ENCODE measurements around the gene CCDC73. TPM values are rescaled to one million over a fixed set of nuclear protein-coding genes. Genes with fewer than 3 reads are reported as not detected.
"Not testable (repeated sequence)": the region's sequence is repeated elsewhere in the genome, so short reads cannot be mapped to it uniquely, and the experiment has no call there.

CCDC73 gene
- total RNA-seq, 1 donor from 2014 or later, result not detected

DNA sequence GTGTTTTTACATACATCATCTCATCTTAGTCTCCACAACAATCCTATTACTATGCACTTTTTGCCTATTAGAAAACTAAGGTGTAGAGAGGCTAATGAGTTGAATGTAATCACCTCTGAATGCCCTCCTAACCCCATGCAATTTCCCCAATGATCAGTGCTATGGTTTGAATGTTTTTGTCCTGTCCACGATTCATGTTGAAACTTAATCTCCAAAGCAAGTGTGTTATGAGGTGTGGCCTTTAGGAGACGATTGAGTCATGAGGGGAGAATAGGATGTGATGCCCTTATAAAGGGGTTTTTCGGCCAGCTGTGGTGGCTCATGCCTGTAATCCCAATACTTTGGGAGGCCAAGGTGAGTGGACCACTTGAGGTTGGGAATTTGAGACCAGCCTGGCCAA, 2.0 kb upstream of the CCDC73 start:
- no peak for DNase-seq (ENCODE audit: low read depth in 2 of 2)

DNA sequence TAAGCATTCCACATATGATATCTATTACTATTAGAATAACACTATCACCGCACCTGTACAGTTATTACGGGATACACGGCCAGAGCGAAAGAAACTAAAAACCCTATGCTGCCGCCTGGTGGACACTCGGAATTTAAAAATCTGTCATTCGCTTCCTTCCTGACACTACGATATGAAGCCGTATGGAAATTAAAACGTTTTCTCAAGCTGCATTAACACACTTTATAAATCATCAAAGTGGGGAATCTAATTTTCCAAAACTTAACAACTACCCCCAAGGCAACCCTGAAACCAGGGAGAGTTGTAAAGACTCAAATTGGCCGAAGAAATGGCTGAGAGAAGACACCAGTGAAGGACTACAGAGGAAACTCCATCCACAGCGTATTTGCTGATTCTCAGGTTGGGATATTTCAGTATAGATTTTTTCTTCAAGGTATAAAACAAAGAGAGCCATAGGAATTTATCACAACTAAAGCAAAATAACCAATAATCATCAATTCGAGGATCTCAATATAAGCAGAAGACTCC, 1.4 kb downstream of the CCDC73 start:
- peak; percentile 16 to 41 for DNase-seq (ENCODE audit: low read depth in 2 of 2)

DNA sequence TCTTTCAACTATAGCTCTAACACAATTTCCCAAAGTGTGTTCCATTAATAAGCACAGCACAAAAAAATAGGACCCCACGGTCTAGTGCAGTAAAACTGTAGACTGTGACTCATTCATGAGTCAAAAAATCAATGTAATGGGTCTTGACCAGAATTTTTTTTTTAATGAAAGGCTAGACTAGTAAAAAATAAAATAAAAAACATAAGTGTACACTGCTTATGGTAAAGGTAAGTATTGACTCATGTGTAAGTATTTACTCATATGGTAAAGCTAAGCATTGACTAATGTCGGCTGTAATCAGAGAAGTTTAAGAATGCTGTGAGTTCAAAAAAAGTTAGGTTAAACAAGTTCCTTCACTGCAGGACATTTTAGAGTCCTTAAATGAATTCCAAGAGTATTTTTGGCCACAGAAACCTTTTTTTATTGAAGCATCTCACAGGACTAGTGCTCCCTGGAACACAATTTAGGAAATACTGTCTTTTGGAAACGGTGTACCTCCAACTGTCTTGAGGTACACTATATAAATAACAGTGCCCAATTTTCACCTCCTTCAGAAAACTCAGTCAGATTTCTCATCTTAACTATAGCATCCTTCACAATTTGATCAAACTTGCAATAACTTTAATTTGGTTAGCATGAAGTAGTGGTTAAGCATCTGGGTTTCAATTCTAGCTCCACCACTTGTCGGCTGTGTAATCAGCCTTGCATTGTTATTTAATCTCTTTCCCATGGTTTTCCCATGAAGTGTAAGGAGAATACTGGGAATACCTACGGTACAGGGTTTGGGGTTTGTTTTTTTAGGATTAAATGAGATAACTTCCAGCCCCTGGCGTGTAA, 2.1 kb downstream of the CCDC73 start:
- no peak for DNase-seq (ENCODE audit: low read depth in 2 of 2)

DNA sequence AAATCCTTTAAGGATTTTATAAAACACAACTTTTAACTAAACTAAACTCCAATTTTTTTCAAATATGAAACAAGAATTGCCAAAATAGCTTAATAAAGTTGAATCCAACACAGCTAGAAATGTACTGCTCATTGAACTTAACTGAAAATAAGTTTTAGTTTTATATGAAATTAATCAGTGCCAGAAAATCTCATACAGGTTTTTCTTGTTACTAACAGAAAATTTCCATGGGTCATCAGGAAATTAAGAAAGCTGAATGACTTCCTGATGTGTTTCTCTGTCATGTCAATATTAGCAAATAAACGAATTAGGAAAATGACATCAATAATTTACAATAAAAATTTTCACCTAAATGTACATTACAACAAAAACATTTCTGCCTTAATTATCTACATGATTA, 3.5 kb downstream of the CCDC73 start:
- DNase-seq (ENCODE audit: low read depth in 2 of 2), result no peak

DNA sequence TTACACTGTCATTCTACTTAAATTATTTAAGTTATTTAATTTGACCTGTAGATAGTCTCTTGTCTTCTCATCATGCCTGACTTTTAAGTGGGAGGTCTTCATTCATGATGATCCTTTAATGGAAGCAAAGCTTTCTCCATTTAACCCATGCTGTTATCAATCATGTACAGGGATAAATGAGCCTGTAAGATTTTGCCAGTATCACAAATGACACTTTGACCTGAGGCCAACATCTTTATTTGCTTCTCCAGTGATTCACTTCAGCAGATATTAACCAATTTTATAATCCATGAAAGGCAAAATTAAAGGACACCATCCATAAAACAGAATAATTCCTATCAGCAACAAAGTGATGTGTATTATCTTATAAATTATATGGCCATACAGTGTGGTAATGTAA, 7.7 kb downstream of the CCDC73 start:
- DNase-seq (ENCODE audit: low read depth in 2 of 2), result no peak

DNA sequence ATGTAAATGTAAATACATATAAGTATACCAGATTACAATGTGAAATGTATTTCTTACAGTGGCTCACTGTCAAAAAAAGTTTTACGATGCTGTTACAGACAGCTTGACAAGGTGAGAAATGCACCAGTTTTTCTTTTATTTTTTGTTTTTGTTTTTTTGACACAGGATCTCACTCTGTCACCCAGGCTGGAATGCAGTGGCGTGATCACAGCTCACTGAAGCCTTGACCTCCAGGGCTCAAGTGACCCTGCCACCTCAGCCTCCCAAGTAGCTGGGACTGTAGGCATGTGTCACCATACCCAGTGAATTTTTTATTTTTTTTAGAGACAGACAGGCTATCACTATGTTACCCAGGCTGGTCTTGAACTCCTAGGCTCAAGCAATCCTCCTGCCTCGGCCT, 9.2 kb downstream of the CCDC73 start:
- DNase-seq (ENCODE audit: low read depth in 2 of 2), result no peak

DNA sequence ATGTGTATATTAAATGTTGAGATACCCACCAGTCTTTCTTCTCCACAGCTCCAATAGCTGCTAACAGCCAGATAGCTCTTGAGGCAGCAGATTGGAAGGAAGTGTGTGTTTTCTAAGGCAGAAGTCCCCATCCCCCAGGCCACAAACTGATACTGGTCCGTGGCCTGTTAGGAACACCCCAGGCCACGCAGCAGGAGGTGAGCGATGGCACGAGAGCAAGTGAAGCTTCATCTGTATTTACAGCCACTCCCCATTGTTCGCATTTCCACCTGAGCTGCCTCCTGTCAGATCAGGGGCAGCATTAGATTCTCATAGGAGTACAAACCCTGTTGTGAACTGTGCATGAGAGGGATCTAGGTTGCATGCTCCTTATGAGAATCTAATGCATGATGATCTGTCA, 12.7 kb downstream of the CCDC73 start:
- no peak for DNase-seq (ENCODE audit: low read depth in 2 of 2)

DNA sequence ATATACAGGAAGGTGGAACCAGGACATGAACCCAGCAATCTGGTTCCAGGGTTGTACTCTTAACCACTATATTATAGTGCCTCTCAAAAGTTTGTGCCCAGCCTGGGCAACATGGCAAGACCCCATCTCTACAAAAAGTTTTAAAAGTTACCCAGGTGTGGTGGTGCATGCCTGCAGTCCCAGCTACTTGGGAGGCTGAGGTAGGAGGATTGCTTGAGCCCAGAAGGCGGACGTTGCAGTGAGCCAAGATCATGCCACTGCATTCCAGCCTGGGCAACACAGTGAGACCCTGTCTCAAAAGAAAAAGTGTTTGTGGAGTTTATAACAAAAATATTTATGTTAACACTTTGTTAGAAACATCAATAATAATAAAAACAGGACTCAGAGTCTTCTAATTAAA, 13.6 kb downstream of the CCDC73 start:
- not testable (repeated sequence) for DNase-seq (ENCODE audit: low read depth in 2 of 2)

DNA sequence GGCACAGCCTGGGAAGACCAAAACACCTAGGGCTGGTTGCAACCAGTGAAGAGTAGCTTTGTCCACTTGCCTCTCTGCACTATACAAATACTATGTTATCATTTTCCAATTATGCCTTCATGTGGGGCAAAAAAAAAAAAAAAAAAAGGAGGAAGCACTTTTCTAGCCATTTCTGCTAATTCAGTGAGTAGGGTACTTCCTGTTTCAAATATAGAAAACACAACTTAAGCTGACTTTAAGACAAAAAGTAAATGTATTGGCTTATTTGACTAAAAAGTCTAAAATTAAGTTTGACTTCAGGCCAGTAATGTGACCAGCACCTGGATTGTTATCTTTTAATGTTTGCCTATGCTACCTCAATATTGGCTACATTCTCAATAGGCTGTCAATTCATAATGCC, 15.3 kb downstream of the CCDC73 start:
- DNase-seq (ENCODE audit: low read depth in 2 of 2), result no peak

DNA sequence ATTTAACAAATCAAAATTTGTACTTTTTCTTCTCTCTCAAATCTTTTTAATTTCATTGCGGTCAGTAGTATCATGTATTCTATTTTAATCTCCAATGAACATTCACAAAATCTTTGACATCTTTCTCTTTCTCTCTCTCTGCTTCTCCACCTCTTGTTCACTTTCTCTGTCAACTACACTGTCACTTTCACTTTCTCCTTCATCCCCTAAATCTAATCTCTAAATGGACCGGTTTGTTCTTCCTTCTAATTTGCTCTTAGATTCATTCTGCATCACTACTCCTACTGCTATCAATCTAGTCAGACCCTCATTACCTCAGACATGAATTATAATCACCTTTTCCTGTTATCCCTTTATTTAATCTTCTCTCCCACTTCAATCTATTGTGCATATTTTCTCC, 18.6 kb downstream of the CCDC73 start:
- DNase-seq (ENCODE audit: low read depth in 2 of 2), result no peak

DNA sequence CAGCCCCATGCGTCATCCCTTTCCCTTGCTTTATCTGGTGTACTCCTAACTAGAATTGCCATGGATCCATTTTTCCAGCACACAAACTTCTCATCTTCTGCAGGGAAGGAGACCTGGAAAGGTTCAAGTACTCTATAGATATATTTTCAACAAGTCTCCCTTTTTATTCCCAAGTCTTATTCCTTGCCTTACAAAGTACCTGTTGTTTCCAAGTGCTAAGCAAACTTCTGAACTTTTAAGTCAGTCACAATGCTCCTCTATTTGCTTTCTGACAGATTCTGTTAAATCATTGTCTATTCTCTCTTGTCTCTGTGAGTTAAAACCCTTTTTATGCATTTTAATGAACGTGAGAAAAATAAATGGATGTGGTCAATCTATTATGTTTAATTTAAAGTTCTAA, 20.4 kb downstream of the CCDC73 start:
- DNase-seq (ENCODE audit: low read depth in 2 of 2), result no peak

DNA sequence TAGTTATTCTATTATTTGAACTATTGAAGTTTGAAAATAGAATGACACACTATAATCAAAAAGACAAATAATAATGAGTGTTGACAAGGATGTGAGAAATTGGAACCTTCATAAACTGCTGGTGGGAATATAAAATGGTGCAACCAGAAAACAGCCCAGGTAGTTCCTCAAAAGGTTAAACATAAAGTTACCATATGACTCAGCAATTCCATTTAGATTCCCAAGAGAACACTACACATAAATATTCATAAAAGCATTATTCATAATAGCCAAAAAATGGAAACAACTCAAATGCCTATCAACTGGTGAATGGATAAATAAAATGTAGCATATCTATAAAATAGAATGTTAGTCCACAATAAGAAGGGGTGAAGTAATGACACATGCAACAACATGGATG, 21.7 kb downstream of the CCDC73 start:
- DNase-seq (ENCODE audit: low read depth in 2 of 2), result no peak

DNA sequence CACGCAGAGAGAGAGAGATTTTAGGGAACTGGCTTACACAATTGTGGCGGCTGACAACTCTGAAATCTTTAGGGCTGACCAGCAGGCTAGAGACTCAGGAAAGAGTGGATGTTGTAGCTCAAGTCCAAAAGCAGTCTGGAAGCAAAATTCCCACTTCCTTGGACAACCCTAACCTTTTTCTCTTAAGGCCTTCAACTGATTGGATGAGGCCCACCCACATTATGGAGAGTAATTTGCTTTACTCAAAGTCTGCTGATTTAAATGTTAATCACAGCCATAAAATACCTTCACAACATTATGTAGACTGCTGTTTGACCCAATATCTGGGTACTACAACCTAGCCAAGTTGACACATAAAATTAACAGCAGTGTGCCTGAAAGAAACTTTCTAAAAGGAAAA, 32.7 kb downstream of the CCDC73 start:
- DNase-seq (ENCODE audit: low read depth in 2 of 2), result not testable (repeated sequence)

DNA sequence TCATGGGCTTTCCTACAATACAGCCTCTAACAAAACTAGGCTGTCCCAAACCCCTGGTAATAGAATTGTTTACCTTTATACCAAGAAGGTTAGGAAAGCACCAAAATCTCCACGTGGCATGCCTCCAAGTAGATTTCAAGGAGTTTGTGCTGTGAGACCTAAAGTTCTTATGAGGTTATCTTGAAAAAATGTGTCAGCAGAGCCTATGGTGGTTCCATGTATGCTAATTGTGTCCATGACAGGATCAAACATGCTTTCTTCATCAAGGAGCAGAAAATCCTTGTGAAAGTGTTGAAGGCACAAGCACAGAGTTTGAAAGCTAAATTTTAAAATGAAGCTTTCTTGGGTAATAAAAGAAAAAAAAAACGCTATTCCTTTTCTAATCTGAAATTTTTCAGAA, 36.2 kb downstream of the CCDC73 start:
- no peak for DNase-seq (ENCODE audit: low read depth in 2 of 2)

DNA sequence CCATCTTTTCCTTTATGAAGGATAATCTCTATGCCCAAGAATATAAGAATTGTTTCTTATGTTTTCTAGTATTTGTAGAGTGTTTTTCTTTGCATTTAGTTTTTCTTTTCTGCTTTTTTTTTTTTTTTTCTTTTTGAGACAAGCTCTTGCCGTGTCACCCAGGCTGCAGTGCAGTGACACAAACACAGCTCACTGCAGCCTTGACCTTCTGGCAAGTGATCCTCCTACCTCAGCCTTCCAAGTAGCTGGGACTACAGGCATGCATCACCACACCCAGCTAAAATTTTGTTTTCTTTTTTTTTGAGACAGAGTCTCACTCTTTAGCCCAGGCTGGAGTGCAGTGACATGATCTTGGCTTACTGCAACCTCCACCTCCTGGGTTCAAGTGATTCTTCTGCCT, 41.3 kb downstream of the CCDC73 start:
- DNase-seq (ENCODE audit: low read depth in 2 of 2), result not testable (repeated sequence)

DNA sequence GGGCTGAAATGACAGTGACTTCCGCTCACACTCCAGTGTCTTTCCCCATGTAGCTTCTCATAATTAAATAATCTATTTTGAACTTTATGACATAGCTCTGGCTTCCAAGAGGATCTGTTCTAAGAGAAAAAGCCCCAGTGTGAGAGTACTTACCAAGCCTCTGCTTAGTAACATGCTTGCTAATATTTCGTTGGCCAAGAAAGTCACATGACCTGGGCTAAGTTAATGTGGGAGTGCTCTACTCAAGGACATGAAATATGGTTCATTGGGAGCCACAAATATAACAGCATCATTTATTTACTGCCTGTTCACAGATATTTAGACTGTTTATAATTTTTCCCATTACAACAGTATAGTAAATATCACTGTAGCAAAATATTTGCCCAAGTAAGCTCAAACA, 42.5 kb downstream of the CCDC73 start:
- DNase-seq (ENCODE audit: low read depth in 2 of 2), result no peak

DNA sequence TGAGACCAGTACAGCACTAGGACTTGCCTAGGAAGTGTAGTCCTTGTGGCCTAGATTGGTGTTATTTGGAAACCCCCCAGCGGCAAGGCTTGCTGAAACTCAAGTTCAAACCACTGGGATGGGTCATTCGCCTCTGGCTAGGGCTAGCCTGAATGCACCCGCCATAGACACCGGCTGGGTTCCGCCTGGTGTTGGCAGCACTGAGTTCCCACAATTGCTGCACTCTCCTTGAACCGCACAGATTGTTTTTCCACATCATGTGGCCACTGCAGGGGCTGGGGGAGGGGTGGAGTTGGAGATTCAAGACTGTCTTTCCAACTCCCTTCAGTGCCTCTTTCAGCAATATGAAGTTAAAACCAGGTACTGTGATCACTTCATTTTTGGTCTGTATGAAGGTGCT, 43.1 kb downstream of the CCDC73 start:
- no peak for DNase-seq (ENCODE audit: low read depth in 2 of 2)

DNA sequence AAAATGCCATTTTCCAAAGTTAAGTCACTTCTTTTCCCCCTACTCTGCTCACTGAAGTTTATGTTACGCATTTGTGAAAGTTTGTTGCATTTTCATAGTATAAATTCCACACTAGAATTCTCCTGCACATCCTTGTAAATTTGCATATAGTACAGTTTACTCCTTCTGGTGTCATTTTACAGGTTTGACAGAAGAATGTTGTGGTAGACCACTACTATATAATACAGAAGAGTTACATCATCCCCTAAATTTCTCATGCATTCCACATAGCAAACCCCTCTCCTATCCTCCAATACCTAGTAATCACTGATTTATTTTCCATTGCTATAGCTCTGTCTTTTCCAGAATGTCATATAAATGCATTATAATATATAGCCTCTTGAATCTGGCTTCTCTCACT, 64.5 kb downstream of the CCDC73 start:
- no peak for DNase-seq (ENCODE audit: low read depth in 2 of 2)

DNA sequence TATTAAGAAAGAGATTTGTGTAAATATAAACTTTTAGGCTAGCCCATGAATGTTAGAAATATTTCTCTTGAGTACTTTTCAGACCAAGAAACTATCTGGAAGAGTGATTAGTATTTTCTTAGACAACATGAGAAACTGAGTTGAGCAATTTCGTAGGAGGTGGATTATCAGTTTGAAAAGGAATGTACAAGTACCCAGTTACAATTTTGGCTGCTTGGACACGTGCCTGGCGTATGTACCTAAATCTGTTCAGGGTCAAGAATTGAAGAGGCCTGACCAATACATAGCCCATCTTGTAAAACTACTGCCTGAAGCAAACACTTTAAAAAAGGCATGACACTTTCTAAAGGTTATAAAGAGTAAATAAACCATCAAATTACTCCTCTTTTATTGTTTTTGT, 71.1 kb downstream of the CCDC73 start:
- DNase-seq (ENCODE audit: low read depth in 2 of 2), result no peak

DNA sequence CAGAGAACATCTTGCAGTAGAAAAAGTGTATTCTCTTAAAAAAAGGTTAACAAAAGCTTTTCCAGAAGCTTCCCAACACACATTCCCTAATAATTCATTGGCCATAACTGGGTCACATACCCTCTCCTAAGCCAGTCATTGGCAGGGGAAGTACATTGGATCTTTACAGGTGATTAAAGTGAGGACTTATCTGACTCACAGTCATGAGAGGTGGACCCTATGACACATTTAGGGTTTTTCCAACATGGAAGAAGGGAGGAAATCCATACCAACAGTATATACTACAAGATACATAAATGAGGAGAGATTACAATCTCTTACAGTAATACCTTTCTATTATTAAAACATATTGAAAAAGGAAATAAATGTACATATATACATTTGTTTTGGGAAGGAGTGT, 72.2 kb downstream of the CCDC73 start:
- no peak for DNase-seq (ENCODE audit: low read depth in 2 of 2)

DNA sequence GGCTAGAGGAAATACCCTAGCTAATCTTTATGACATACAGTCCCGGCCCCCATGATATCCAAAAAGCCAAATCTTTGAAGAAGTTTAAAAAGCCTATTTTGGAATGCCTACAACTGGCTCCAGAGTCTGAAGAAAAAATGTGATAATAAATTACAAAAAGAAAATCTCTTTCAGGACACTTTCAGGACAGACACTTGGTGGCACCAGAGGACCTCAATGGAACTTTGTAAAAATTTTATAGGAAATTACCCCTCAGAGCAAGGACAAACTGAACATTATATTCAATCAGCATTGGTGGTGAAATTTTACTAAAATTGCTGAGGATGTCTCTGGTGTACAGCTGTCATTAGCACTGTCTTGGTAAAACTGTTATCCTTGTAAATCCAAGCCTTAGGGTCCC, 81.0 kb downstream of the CCDC73 start:
- DNase-seq (ENCODE audit: low read depth in 2 of 2), result no peak

DNA sequence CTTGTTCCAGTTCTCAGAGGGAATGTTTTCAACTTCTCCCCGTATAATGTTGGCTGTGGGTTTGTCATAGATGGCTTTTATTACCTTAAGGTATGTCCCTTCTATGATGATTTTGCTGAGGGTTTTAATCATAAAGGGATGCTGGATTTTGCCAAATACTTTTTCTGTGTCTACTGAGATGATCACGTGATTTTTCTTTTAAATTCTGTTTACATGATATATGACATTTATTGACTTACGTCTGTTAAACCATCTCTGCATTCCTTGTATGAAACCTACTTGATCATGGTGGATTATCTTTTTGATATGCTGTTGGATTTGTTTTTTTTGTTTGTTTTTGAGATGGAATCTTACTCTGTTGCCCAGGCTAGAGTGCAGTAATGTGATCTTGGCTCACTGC, 85.5 kb downstream of the CCDC73 start:
- not testable (repeated sequence) for DNase-seq (ENCODE audit: low read depth in 2 of 2)

DNA sequence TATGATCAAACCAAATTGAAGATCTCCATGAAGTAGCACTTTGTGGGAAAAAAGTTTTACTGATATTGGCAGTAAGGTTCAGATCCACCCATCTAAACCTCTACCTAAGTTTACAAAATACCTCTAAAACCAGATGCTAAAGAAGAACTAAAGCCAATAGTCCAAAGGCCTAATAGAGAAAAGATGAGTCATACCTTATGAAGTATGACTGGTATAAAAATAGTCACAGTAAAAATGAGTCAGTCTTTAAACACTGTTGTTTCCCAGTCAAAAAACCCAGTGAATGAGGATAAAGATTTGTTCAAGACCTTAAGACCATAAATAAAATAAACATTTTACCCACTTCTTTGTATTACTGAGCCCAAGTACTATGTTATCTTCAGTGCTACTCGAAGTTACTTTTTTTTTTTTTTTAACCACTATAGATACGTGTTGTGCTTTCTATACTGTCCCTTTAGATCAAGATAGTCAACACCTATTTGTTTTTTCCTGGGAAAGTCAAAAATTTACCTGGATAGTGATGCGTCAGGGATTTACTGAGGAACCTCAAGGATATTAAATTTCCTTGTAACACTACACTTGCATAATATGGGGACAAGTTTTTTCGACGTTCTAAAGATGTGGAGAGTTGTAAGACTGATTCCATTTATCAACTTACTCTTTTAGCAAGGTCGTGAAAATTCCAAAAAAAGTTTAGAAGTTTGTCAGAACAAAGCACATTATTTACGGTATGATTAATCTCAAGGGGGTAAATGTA, 87.3 kb downstream of the CCDC73 start:
- peak in 1 of 2 donors; percentile 36 for DNase-seq (ENCODE audit: low read depth in 2 of 2)

Data from dermis microvascular lymphatic vessel endothelial cell (primary cell).